Esophagus muscularis mucosa (tissue), 4 donors: ENCODE results near the gene AOC2. TPM values are rescaled to one million over a fixed set of nuclear protein-coding genes. Genes with fewer than 3 reads are reported as not detected.
"Not testable (repeated sequence)": the region's sequence is repeated elsewhere in the genome, so short reads cannot be mapped to it uniquely, and the experiment has no call there.

ENCODE experiments used
- DNase-seq: peaks from one replicate; pipeline ENCODE4 v3.0.0-alpha.2; 2017; ENCODE audit errors: extremely low spot score
- H3K27ac ChIP-seq, 4 donors: fragments of 200-600 bp; sonication (generic); replicated peaks in 1 of 4; 1 replicate in 3 of 4; 2 replicates in 1 of 4; pipeline ENCODE4 v1.5.1; 2016 to 2019; ENCODE audit warnings: mild to moderate bottlenecking in 1 of 4
- H3K27me3 ChIP-seq, 4 donors: fragments of 200-600 bp; sonication (generic); one replicate each; pipeline versions ENCODE4 v1.5.1 to v1.6.0; 2016 to 2019
- H3K36me3 ChIP-seq, 4 donors: fragments of 200-600 bp; sonication (generic); one replicate each; pipeline ENCODE4 v1.5.1; 2016 to 2019
- H3K4me1 ChIP-seq, 4 donors: fragments of 200-600 bp; sonication (generic); one replicate each; pipeline ENCODE4 v1.5.1; 2016 to 2019
- H3K4me3 ChIP-seq, 4 donors: fragments of 200-600 bp; sonication (generic); 1 replicate in 2 of 4; 2 replicates in 2 of 4; pipeline ENCODE4 v1.5.1; 2016 to 2019; ENCODE audit warnings: mild to moderate bottlenecking in 4 of 4, moderate library complexity in 1 of 4
- H3K9me3 ChIP-seq, 4 donors: fragments of 200-600 bp; sonication (generic); 1 replicate in 3 of 4; 2 replicates in 1 of 4; pipeline ENCODE4 v1.5.1; 2016 to 2019
- EP300 ChIP-seq: sonication (generic); formaldehyde crosslinking; IDR thresholded peaks from one replicate; pipeline ENCODE4 v1.6.1; 2017; ENCODE audit warnings: antibody characterized with exemption
- POLR2A ChIP-seq: fragments of 450-650 bp; IDR thresholded peaks from one replicate; pipeline ENCODE4 v1.6.1; 2017; ENCODE audit warnings: antibody characterized with exemption, moderate library complexity, mild to moderate bottlenecking, low read depth
- POLR2AphosphoS5 ChIP-seq, 2 donors: sonication (generic); formaldehyde crosslinking; IDR thresholded peaks; one replicate each; pipeline ENCODE4 v1.6.1; 2017; ENCODE audit warnings: antibody characterized with exemption in 2 of 2
- WGBS: methylation state at CpG from one replicate; pipeline ENCODE4 v1.1.5; 2018; 5-methylcytosine and 5-hydroxymethylcytosine counted together
- intact Hi-C: fragments of 100-400 bp; cut with DNase I; formaldehyde crosslinking; loops from one replicate; pipeline ENCODE4 v1.15.1; 2023
- total RNA-seq, 4 donors: library from RNA; depleted of rRNA; stranded (reverse); fragments of >200 nt; gene quantifications; one replicate each; pipeline versions ENCODE4 v1.1.0 to v1.2.1, GENCODE V29; 2016
- TF ChIP-seq, protein P1 (sequence below), 3 experiments: fragments of 200-600 bp in 2 of 3; fragments of 450-650 bp in 1 of 3; sonication (generic) in 2 of 3; IDR thresholded peaks; one replicate each; pipeline ENCODE4 v1.5.1; 2017 to 2019; ENCODE audit warnings: antibody characterized with exemption in 3 of 3, mild to moderate bottlenecking in 2 of 3, moderate library complexity in 1 of 3

Gene AOC2
- total RNA-seq, 4 donors from 2014 or later: 0.66 to 2.0 (median 1.4) TPM

DNA sequence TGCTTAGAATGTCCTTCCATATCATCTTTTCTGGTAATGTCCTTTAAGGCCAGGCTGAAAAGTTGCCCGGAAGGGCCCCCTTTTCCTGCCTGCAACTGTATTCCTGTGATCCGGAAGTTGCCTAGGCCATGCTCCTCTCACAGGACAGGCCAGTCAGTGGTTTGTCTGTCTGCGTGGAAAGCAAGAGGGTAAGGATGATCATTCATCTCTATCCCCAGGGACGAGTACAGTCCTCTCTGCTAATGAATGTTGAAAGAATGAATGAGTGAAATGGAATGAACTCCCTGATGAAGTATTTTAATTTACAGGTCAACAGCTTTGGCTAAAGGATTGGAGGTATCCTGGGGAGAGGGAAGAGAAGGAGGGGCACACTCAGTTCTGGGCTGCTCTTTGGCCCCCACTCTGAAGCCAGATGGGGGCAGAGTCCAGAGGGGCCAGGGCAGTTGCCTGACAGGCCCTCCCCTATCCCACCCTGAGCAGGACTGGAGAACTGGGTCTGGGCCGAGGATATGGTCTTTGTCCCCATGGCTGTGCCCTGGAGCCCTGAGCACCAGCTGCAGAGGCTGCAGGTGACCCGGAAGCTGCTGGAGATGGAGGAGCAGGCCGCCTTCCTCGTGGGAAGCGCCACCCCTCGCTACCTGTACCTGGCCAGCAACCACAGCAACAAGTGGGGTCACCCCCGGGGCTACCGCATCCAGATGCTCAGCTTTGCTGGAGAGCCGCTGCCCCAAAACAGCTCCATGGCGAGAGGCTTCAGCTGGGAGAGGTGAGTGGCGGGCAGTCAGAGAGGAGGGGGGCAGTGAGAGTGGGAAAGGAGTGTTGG lies 9.8 kb downstream of the AOC2 start:
- Histone ChIP-seq H3K27ac (peak overlapping the region; percentile 86 to 89 (median 88)), H3K4me1 (peaks cover 3 to 71% (median 63%) of the 10 kb centered on the region in 4 donors), H3K27me3 (no peaks in the 10 kb centered on the region), H3K36me3 (peaks cover 0 to 30% (median 14%) of the 10 kb centered on the region in 4 donors), H3K9me3 (no peaks in the 10 kb centered on the region), H3K4me3 (peak overlapping the region; percentile 59 to 69 (median 62))
- intact Hi-C loops: no loop called here
- DNase-seq: no peak
- 34% methylated on average over 7 of the region's 15 CpGs for WGBS
- TF ChIP-seq EP300 (no peak), POLR2AphosphoS5 (IDR thresholded peaks at IDR 0.05) (no peak), POLR2A (no peak)
- TF ChIP-seq, protein P1, sequence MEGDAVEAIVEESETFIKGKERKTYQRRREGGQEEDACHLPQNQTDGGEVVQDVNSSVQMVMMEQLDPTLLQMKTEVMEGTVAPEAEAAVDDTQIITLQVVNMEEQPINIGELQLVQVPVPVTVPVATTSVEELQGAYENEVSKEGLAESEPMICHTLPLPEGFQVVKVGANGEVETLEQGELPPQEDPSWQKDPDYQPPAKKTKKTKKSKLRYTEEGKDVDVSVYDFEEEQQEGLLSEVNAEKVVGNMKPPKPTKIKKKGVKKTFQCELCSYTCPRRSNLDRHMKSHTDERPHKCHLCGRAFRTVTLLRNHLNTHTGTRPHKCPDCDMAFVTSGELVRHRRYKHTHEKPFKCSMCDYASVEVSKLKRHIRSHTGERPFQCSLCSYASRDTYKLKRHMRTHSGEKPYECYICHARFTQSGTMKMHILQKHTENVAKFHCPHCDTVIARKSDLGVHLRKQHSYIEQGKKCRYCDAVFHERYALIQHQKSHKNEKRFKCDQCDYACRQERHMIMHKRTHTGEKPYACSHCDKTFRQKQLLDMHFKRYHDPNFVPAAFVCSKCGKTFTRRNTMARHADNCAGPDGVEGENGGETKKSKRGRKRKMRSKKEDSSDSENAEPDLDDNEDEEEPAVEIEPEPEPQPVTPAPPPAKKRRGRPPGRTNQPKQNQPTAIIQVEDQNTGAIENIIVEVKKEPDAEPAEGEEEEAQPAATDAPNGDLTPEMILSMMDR (IDR thresholded peaks at IDR 0.05): no peak

DNA sequence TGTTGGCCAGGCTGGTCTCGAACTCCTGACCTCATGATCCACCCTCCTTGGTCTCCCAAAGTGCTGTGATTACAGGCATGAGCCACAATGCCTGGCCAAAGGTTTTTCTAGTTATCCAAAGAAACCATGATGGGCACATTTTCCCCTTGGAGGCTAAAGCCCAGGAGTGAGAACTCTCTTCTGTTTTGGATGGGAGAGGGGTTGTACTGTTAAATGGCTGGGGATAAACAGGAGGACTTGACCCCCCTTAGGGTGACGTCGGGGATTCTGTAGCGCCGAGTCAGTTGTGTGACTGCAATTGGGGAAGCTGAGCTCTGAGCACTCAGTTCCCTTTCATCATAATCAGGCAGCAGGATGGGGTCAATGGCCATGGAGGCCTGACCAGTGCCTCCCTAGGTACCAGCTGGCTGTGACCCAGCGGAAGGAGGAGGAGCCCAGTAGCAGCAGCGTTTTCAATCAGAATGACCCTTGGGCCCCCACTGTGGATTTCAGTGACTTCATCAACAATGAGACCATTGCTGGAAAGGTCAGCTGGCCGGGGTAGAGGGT lies 10.7 kb downstream of the AOC2 start:
- DNase-seq: no peak
- Histone ChIP-seq H3K4me1 (peaks cover 3 to 62% (median 54%) of the 10 kb centered on the region in 4 donors), H3K27ac (peak overlapping the region; percentile 60 to 89 (median 87)), H3K36me3 (peaks cover 0 to 35% (median 16%) of the 10 kb centered on the region in 4 donors), H3K4me3 (peak overlapping the region; percentile 59 to 69 (median 62)), H3K9me3 (no peaks in the 10 kb centered on the region), H3K27me3 (no peaks in the 10 kb centered on the region)
- no peak for TF ChIP-seq EP300
- no peak for TF ChIP-seq POLR2A
- TF ChIP-seq, protein P1 (IDR thresholded peaks at IDR 0.05): no peak
- TF ChIP-seq POLR2AphosphoS5 (IDR thresholded peaks at IDR 0.05): no peak
- intact Hi-C loops: no loop called here
- WGBS: 40% methylated on average over 6 of the region's 8 CpGs

DNA sequence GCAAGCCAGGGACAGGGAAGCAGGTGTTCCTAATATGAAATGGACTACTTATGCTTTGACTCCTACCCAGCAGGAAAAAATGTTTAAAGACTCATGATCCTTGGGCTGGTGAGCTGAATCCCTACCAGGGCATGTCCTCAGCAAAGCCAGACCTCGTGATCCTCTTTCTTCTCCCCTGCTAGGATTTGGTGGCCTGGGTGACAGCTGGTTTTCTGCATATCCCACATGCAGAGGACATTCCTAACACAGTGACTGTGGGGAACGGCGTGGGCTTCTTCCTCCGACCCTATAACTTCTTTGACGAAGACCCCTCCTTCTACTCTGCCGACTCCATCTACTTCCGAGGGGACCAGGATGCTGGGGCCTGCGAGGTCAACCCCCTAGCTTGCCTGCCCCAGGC lies 11.7 kb downstream of the AOC2 start:
- Histone ChIP-seq H3K4me1 (peaks cover 3 to 53% (median 44%) of the 10 kb centered on the region in 4 donors), H3K4me3 (peak overlapping the region in 2 of 4 donors; percentile 59 to 64), H3K27ac (peak overlapping the region; percentile 60 to 89 (median 87)), H3K36me3 (peaks cover 0 to 37% (median 16%) of the 10 kb centered on the region in 4 donors)
- H3K9me3 ChIP-seq, intact Hi-C loops, DNase-seq, H3K27me3 ChIP-seq: not testable (repeated sequence)
- WGBS: 33% methylated on average over 3 of the region's 8 CpGs

DNA sequence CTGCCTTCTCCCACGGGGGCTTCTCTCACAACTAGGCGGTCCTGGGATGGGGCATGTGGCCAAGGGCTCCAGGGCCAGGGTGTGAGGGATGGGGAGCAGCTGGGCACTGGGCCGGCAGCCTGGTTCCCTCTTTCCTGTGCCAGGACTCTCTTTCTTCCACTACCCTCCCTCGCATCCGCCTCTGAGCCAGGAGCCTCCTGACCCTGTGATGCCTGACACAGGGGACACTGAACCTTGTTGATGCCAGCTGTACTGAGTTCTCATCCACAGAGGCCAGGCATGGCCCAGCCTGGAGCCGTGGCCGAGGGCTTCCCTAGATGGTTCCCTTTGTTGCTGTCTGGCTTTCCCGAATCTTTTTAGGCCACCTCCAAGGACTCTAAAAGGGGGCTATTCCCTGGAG lies 12.1 kb downstream of the AOC2 start:
- intact Hi-C loops, H3K9me3 ChIP-seq, H3K27me3 ChIP-seq, H3K4me3 ChIP-seq, DNase-seq: not testable (repeated sequence)
- Histone ChIP-seq H3K27ac (peak overlapping the region; percentile 60 to 89 (median 87)), H3K4me1 (peaks cover 3 to 53% (median 43%) of the 10 kb centered on the region in 4 donors), H3K36me3 (peaks cover 0 to 37% (median 16%) of the 10 kb centered on the region in 4 donors)
- WGBS: 45% methylated on average over 4 of the region's 8 CpGs

DNA sequence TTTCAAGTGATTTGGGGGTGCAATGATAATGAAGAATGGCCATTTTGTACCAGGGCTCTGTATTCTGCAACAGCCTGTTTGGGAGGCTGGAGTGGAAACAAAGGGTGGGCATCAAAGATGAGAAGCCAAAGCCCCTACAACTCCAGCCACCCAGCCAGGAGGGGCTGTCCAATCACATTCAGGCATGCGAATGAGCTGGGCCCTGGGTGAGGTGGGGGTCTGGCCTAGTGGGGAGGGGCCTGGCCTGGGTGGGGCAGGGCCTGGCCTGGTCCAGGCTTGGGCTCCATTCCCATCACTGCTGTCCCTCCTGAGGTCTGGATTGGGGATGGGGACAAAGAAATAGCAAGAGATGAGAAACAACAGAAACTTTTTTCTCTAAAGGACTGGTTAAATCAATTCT lies 13.0 kb downstream of the AOC2 start:
- Histone ChIP-seq H3K4me3 (no peak overlapping the region), H3K36me3 (peaks cover 0 to 37% (median 16%) of the 10 kb centered on the region in 4 donors), H3K4me1 (peaks cover 3 to 49% (median 42%) of the 10 kb centered on the region in 4 donors), H3K27me3 (no peaks in the 10 kb centered on the region), H3K9me3 (no peaks in the 10 kb centered on the region), H3K27ac (peak overlapping the region; percentile 40 to 88 (median 73))
- intact Hi-C loops: no loop called here
- no peak for DNase-seq
- 44% methylated on average over 1 of the region's 1 CpG for WGBS
- TF ChIP-seq POLR2AphosphoS5 (IDR thresholded peaks at IDR 0.05): no peak
- TF ChIP-seq EP300: no peak
- TF ChIP-seq, protein P1 (IDR thresholded peaks at IDR 0.05): no peak
- TF ChIP-seq POLR2A: no peak
